RWPE1 (cell line): ENCODE results near the gene OR1A2.
"Not testable (repeated sequence)": the region's sequence is repeated elsewhere in the genome, so short reads cannot be mapped to it uniquely, and the experiment has no call there.

ENCODE experiments used
- CTCF ChIA-PET: fragments of 350-600 bp; sonication (Branson Sonifier 250); formaldehyde crosslinking; extraction: SDS; loops from one replicate; lab custom pipeline; 2021; lab: Yijun Ruan, JAX
- POLR2A ChIA-PET: fragments of 400-600 bp; formaldehyde crosslinking; extraction: SDS; loops from one replicate; lab custom pipeline; 2020; ENCODE audit warnings: antibody characterized with exemption; ENCODE audit not compliant: low non-redundant PET; lab: Yijun Ruan, JAX
- DNase-seq: peaks from one replicate; pipeline ENCODE4 v3.0.0; 2012; ENCODE audit warnings: low spot score
- H3K27ac ChIP-seq: fragments of 450-650 bp; 2 replicates; pipeline ENCODE4 v1.5.1; 2017
- TF ChIP-seq, protein P1 (sequence below): fragments of 450-650 bp; conservative IDR thresholded peaks from 2 replicates; pipeline ENCODE4 v1.5.1; 2017; ENCODE audit warnings: low read depth, mild to moderate bottlenecking

The OR1A2 gene

DNA sequence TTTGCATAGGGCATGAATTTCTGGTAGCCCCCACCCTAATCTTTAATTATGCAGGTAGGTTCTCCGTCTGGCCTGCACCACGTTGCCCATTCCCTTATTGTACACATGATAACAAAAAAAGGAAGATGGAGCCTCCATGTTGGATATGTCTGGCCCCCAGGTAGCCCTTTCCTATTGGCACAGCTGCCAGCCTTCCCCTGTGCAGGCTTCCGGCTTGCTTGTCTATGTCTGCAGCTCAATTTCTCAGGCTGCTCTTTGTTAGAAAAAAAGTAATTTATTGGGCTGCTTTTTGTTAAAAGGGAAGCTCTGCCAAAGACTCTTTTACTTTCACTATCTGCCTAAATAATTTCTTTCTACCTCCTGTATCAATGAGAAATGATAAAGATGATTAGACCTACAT is 15.7 kb downstream of the OR1A2 start:
- TF ChIP-seq, protein P1, sequence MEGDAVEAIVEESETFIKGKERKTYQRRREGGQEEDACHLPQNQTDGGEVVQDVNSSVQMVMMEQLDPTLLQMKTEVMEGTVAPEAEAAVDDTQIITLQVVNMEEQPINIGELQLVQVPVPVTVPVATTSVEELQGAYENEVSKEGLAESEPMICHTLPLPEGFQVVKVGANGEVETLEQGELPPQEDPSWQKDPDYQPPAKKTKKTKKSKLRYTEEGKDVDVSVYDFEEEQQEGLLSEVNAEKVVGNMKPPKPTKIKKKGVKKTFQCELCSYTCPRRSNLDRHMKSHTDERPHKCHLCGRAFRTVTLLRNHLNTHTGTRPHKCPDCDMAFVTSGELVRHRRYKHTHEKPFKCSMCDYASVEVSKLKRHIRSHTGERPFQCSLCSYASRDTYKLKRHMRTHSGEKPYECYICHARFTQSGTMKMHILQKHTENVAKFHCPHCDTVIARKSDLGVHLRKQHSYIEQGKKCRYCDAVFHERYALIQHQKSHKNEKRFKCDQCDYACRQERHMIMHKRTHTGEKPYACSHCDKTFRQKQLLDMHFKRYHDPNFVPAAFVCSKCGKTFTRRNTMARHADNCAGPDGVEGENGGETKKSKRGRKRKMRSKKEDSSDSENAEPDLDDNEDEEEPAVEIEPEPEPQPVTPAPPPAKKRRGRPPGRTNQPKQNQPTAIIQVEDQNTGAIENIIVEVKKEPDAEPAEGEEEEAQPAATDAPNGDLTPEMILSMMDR: no peak
- H3K27ac ChIP-seq: no peak overlapping the region
- POLR2A ChIA-PET: no interaction called here
- no peak for DNase-seq
- CTCF ChIA-PET: no interaction called here

DNA sequence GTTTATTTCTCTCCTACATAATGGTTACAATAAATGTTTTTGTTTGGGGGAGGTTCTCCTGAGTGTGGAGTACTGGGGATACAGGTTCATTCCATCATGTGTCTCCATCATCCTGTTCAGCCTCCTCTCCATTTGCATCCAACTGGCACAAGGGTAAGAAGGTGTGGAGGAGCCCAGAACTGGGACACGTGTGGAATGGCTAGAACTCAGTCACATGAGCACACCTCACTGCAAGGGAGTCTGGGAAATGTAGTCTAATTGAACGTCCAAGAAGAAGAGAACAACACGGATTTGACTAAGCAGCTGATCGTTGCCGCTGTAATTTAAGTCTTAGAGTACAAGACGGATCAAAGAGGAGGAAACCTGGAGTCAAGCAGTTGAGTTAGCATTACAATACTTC is 16.3 kb downstream of the OR1A2 start:
- no peak for DNase-seq
- H3K27ac ChIP-seq: no peak overlapping the region
- CTCF ChIA-PET: no interaction called here
- POLR2A ChIA-PET: no interaction called here
- TF ChIP-seq, protein P1: no peak

DNA sequence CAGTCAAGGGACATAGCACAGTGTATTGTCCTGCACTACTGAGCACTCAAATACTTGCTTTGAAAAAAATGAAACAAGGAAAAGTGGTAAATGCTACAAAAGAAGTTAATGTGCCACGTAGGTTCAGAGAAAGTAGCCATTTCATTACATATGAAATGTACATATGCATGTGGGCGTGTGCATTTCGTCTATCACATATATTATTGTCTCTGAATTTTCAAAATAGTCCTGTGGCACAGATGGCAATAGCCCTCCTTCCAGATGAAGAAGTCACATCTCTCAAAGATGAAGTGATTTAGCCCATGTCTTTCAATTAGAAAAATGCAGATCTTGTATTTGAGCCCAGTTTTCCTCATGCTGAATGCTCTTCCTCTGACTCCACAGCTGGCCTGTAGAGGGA is 22.7 kb downstream of the OR1A2 start:
- CTCF ChIA-PET, H3K27ac ChIP-seq, DNase-seq, POLR2A ChIA-PET: not testable (repeated sequence)

DNA sequence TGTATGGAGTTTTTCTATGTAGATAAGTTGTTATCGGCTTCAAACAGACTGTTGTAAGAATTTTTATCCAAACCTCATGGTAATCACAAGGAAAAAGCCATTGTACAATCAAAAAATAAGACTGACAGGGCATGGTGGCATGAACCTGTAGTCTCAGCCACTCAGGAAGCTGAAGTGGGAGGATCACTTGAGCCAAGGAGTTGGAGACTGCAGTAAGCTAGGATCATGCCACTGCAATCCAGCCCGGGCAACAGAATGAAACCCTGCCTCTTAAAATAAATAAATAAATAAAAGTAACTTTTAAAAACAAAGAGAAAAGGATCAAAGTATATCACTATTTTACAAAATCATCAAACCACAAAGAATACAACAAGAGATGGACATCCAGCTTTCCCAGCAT is 24.5 kb downstream of the OR1A2 start:
- CTCF ChIA-PET: no interaction called here
- no peak overlapping the region for H3K27ac ChIP-seq
- TF ChIP-seq, protein P1: no peak
- no peak for DNase-seq
- POLR2A ChIA-PET: no interaction called here

DNA sequence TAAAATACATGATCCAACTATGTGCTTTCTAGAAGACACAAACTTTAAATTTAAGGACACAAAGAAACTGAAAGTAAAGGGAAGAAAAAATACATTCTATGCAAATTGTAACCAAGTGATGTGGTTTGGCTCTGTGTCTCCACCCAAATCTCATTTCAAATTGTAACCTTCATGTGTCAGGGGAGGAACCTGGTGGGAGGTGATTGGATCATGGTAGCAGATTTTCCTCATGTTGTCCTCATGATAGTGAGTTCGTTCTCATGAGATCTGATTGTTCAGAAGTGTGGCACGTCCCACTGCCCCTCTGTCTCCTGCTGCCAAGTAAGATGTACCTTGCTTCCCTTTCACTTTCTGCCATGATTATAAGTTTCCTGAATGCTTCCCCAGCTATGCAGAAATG is 25.2 kb downstream of the OR1A2 start:
- TF ChIP-seq, protein P1: no peak
- ChIA-PET CTCF (no interaction called here), POLR2A (no interaction called here)
- no peak for DNase-seq
- H3K27ac ChIP-seq: no peak overlapping the region

DNA sequence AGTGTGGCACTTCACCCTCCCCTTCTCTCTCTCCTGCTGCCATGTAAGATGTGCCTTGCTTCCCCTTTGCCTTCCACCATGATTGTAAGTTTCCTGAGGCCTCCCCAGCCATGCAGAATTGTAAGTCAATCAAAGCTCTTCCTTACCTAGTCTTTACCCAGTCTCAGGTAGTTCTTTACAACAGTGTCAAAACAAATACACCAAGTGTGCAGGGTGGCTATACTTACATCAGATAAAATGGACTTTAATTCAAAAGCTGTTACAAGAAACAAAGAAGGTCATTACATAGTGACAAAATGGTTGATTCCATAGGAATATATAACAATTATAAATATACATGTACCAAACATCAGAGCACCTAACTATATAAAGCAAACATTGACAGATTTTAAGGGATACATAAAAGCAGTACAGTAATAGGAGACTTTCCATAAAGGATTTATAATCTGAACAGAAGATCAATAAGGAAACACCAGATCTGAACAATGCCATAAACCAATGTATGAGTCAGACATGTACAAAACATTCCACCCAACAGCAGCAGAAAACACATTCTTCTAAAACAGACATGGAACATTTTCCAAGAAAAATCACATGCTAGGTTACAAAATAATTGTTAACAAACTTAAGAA is 27.5 kb downstream of the OR1A2 start:
- CTCF ChIA-PET, POLR2A ChIA-PET, H3K27ac ChIP-seq, DNase-seq: not testable (repeated sequence)

DNA sequence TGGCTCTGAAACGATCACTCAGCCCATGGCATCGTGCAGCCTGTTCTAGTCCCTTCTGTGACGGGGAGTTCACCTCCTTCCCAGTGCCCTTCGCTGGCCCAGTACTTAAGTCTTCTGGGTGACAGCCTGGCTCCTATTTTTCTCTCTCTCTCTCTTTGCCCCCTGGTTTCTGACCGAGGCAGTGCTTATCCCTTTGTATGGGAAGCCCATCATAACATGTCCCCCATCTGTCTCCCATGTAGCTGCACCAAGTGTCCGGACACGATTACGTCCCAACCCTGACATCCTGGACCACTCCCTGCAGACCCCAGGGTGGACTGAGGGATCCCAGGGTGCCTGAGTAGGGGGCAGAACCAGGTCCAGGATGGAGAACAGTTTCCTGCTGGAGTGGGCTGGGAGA is 35.0 kb downstream of the OR1A2 start:
- DNase-seq, POLR2A ChIA-PET, CTCF ChIA-PET, H3K27ac ChIP-seq: not testable (repeated sequence)

DNA sequence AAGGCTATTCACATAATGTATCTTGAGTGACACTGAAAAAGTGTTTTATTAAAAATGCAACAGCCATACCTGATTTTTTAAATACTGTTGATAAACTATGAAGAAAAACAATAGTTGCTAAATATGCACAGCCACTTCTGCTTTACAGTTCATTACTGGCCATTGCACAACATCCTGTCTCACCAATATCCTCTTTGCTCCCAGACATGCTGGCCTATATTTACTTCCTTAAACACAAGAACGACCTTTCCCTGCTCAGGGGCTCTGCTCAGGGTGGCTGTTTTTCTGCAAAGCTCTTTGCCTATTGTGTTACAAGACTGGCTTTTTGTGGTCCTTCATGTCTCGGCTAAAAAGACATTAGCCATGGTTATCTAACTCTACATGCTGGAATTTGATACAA is 41.4 kb downstream of the OR1A2 start:
- CTCF ChIA-PET, POLR2A ChIA-PET, DNase-seq, H3K27ac ChIP-seq: not testable (repeated sequence)

DNA sequence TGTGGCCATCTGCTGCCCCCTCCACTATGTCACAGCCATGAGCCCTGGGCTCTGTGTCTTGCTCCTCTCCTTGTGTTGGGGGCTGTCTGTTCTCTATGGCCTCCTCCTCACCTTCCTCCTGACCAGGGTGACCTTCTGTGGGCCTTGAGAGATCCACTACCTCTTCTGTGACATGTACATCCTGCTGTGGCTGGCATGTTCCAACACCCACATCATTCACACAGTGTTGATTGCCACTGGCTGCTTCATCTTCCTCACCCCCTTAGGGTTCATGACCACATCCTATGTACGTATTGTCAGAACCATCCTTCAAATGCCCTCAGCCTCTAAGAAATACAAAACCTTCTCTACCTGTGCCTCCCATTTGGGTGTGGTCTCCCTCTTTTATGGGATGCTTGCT is 43.7 kb downstream of the OR1A2 start:
- DNase-seq, POLR2A ChIA-PET, CTCF ChIA-PET, H3K27ac ChIP-seq: not testable (repeated sequence)

DNA sequence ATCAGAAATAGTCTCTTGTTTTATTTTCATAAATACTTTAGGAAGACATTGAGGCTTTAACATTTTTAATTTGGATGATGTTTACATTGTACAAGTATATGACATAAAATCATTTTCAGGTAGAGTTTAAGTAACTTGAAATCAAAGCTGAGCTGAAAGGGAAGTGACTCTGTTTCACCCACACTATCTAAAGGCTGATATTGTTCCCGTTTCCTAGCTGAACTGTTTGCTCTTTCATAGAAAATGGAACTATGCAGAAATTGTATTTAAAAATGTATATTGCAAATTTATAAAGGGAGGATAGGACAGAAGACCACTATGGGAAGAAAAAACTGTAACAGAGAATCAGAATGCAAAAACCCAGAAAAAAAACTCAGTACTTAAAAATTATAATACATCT is 47.5 kb downstream of the OR1A2 start:
- CTCF ChIA-PET, POLR2A ChIA-PET, H3K27ac ChIP-seq, DNase-seq: not testable (repeated sequence)
